ENCODE data around the gene TMEM53.

Gene TMEM53

GRCh38 chr1:44631647-44632539, 42.4 kb downstream of the TMEM53 start:
- peak; percentile 98 for DNase-seq (ENCODE audit: low spot score)
- no peak for FAIRE-seq

- FAIRE-seq (peak; percentile 88), DNase-seq (ENCODE audit: low spot score) (no peak)
These were observed 43.0 kb downstream of the TMEM53 start for GRCh38 chr1:44631333-44631646.

- DNase-seq (ENCODE audit: low spot score) (no peak), FAIRE-seq (no peak)
These were observed 44.2 kb downstream of the TMEM53 start for GRCh38 chr1:44630116-44630515.

- no peak for FAIRE-seq
- no peak for DNase-seq (ENCODE audit: low spot score)
These were observed 45.1 kb downstream of the TMEM53 start for GRCh38 chr1:44628962-44629756.

GRCh38 chr1:44625348-44625747, 48.9 kb downstream of the TMEM53 start:
- FAIRE-seq (no peak), DNase-seq (ENCODE audit: low spot score) (no peak)

GRCh38 chr1:44624268-44624901, 49.9 kb downstream of the TMEM53 start:
- DNase-seq (ENCODE audit: low spot score) = no peak
- FAIRE-seq = peak; percentile 55

GRCh38 chr1:44621841-44622286, 52.4 kb downstream of the TMEM53 start:
- FAIRE-seq (no peak), DNase-seq (ENCODE audit: low spot score) (no peak)

GRCh38 chr1:44620072-44620471, 54.2 kb downstream of the TMEM53 start:
- FAIRE-seq = no peak
- DNase-seq (ENCODE audit: low spot score) = no peak

GRCh38 chr1:44619261-44619900, 54.9 kb downstream of the TMEM53 start:
- DNase-seq (ENCODE audit: low spot score) (peak; percentile 64), FAIRE-seq (no peak)

- DNase-seq (ENCODE audit: low spot score) = no peak
These were observed 56.6 kb downstream of the TMEM53 start for GRCh38 chr1:44617703-44618029.

GRCh38 chr1:44616991-44617702, 57.1 kb downstream of the TMEM53 start:
- FAIRE-seq = peak; percentile 66
- DNase-seq (ENCODE audit: low spot score) = peak; percentile 50

More at GRCh38 chr1:44617703-44618029, 56.6 kb downstream of the TMEM53 start:
- FAIRE-seq = no peak

GRCh38 chr1:44616284-44616990, 57.8 kb downstream of the TMEM53 start:
- FAIRE-seq (no peak), DNase-seq (ENCODE audit: low spot score) (no peak)

- FAIRE-seq (no peak), DNase-seq (ENCODE audit: low spot score) (no peak)
These were observed 60.3 kb downstream of the TMEM53 start for GRCh38 chr1:44613941-44614340.

GRCh38 chr1:44611866-44612265, 62.4 kb downstream of the TMEM53 start:
- DNase-seq (ENCODE audit: low spot score) (no peak), FAIRE-seq (no peak)

GRCh38 chr1:44611419-44611818, 62.9 kb downstream of the TMEM53 start:
- FAIRE-seq = no peak
- DNase-seq (ENCODE audit: low spot score) = no peak

GRCh38 chr1:44610527-44611148, 63.6 kb downstream of the TMEM53 start:
- no peak for DNase-seq (ENCODE audit: low spot score)
- no peak for FAIRE-seq

- DNase-seq (ENCODE audit: low spot score) = no peak
- FAIRE-seq = no peak
These were observed 64.3 kb downstream of the TMEM53 start for GRCh38 chr1:44609768-44610526.

GRCh38 chr1:44609412-44609767, 64.9 kb downstream of the TMEM53 start:
- FAIRE-seq = no peak
- DNase-seq (ENCODE audit: low spot score) = no peak

GRCh38 chr1:44608141-44608540, 66.1 kb downstream of the TMEM53 start:
- no peak for FAIRE-seq
- DNase-seq (ENCODE audit: low spot score) = no peak
